Mononuclear cell (primary cell): ENCODE measurements around the gene VKORC1. TPM values are rescaled to one million over a fixed set of nuclear protein-coding genes. Genes with fewer than 3 reads are reported as not detected.

Source experiments
- H3K27me3 ChIP-seq: 2 replicates; pipeline ENCODE4 v1.6.0; 2011; ENCODE audit warnings: low read length, control low read depth; ENCODE audit not compliant: insufficient read depth
- H3K4me1 ChIP-seq: 2 replicates; pipeline ENCODE4 v1.5.1; 2011; ENCODE audit warnings: mild to moderate bottlenecking, low read length, control low read depth; ENCODE audit not compliant: insufficient read depth
- H3K4me3 ChIP-seq: 2 replicates; pipeline ENCODE4 v1.5.1; 2011; ENCODE audit warnings: mild to moderate bottlenecking, low read length, moderate library complexity
- H3K9me3 ChIP-seq: 2 replicates; pipeline ENCODE4 v1.5.1; 2011; ENCODE audit warnings: low read depth, mild to moderate bottlenecking, control low read depth, low read length
- total RNA-seq: library from RNA; depleted of rRNA; stranded (reverse); fragments of >200 nt; gene quantifications from one replicate; pipeline ENCODE4 v1.2.3, GENCODE V29; 2012

Gene VKORC1
- total RNA-seq, 1 donor: 27.1 TPM

- Histone ChIP-seq H3K9me3 (no peaks in the 10 kb centered on the region), H3K27me3 (no peaks in the 10 kb centered on the region), H3K4me1 (peaks cover 3% of the 10 kb centered on the region), H3K4me3 (no peak overlapping the region)
These were observed 50.6 kb downstream of the VKORC1 start for GRCh38 chr16:31043898-31044481.

DNA sequence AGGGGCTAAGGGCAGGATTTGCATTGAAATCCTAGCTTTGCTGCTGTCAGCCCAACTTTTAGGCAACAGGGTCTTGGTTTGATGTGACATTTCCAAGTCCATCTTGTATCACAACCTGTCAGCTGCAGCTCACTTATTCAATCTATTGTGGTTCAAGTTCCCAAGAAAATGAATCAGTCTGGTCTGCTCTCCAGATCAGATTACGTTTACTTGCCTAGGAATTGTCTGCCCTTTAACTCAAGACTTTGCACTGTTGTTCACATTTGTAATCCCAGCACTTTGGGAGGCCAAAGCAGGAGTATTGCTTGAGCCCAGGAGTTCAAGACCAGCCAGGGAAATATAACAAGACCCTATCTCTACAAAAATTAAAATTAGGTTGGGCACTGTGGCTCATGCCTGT lies 51.2 kb downstream of the VKORC1 start:
- H3K27me3 ChIP-seq: no peaks in the 10 kb centered on the region
- H3K9me3 ChIP-seq: no peaks in the 10 kb centered on the region
- peaks cover under 1% of the 10 kb centered on the region for H3K4me1 ChIP-seq
- H3K4me3 ChIP-seq: no peak overlapping the region

DNA sequence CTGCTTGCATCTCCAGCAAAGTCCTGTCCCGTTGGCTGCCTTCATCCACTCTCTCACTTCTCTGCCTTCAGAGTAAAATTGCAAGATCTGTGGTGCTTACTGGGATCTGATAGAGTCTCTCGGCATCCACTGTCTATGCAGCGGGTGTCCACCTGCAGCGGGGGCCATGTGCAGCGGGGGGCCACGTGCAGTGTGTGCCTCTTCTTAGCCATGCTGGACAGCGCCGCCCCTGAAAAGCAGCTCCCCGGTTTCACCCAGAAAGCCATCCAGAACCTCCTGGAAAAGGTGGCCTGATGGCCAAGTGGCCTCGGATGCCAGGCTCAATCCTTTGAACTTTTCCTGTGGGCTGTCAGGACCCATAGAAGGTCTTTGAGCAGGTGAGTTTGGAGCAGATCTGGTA lies 51.7 kb downstream of the VKORC1 start:
- H3K4me3 ChIP-seq: no peak overlapping the region
- no peaks in the 10 kb centered on the region for H3K4me1 ChIP-seq
- no peaks in the 10 kb centered on the region for H3K9me3 ChIP-seq
- no peaks in the 10 kb centered on the region for H3K27me3 ChIP-seq

Other genes starting within 250 kb of the VKORC1 start
- 17.0 TPM for gene BCL7C, start 200.7 kb downstream of the VKORC1 start, total RNA-seq
- 0.21 TPM for gene CTF1, start 198.2 kb downstream of the VKORC1 start, total RNA-seq
- 5.4 TPM for gene FBXL19, start 171.2 kb downstream of the VKORC1 start, total RNA-seq
- gene ORAI3, start 145.7 kb downstream of the VKORC1 start, total RNA-seq: 11.3 TPM
- 16.1 TPM for gene SETD1A, start 137.0 kb downstream of the VKORC1 start, total RNA-seq
- gene HSD3B7, start 109.6 kb downstream of the VKORC1 start, total RNA-seq: 0.73 TPM
- 0.63 TPM for gene STX1B, start 84.2 kb downstream of the VKORC1 start, total RNA-seq
- 16.5 TPM for gene STX4, start 61.2 kb downstream of the VKORC1 start, total RNA-seq
- 10.7 TPM for gene ZNF668, start 20.6 kb downstream of the VKORC1 start, total RNA-seq
- 9.6 TPM for gene ZNF646, start 20.4 kb downstream of the VKORC1 start, total RNA-seq
- 1.0 TPM for gene PRSS53, start 5.9 kb downstream of the VKORC1 start, total RNA-seq
- gene BCKDK, start 13.6 kb upstream of the VKORC1 start, total RNA-seq: 11.0 TPM
- 76.5 TPM for gene KAT8, start 22.9 kb upstream of the VKORC1 start, total RNA-seq
- not detected for gene PRSS8, start 40.9 kb upstream of the VKORC1 start, total RNA-seq
- 1.2 TPM for gene PRSS36, start 55.3 kb upstream of the VKORC1 start, total RNA-seq
- 183 TPM for gene FUS, start 85.3 kb upstream of the VKORC1 start, total RNA-seq
- gene PYCARD, start 108.0 kb upstream of the VKORC1 start, total RNA-seq: 93.3 TPM
- 0.10 TPM for gene TRIM72, start 119.3 kb upstream of the VKORC1 start, total RNA-seq
- gene PYDC1, start 122.3 kb upstream of the VKORC1 start, total RNA-seq: not detected
- gene ITGAM, start 165.2 kb upstream of the VKORC1 start, total RNA-seq: 127 TPM